ENCODE data around the gene SH3GL1.
"Not testable (repeated sequence)": the region's sequence is repeated elsewhere in the genome, so short reads cannot be mapped to it uniquely, and the experiment has no call there.

SH3GL1 gene

DNA sequence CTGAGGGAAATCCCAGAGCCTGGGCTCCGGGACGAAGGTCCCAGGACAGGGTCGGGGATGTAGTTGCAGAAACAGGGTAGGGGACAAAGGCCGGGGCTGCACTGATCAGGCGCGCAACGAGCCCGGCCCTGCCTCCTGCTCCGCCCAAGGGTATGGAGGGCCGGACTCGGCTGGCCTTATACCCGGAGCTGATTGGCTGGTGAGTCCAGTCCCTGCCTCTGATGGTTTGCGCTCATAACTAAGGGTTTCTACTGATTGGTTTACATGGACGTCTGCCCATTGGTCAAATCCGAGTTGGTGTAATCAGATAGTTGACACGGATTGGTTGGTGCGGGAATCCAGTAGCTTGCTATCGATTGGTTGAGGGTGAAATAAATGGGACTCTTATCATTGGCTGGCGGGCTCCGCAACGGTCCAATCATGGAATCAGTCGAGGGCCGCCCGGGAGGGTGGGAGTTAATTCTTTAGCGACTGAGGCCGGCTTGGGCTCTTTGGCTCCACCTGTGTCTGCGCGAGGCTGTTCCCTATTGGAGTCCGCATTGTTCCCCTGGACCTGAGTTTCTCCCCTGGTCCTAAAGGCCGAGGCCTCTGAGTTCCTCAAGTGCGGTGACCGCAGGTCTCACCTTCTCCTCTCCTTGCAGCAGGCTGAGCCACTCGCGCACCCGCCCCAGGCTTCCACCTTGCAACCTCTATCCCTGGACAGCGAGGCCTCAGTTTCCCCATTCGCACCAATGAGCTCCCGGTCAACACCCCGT is 57.6 kb downstream of the SH3GL1 start:
- DNase-seq (ENCODE audit: low read depth): peak; percentile 100

DNA sequence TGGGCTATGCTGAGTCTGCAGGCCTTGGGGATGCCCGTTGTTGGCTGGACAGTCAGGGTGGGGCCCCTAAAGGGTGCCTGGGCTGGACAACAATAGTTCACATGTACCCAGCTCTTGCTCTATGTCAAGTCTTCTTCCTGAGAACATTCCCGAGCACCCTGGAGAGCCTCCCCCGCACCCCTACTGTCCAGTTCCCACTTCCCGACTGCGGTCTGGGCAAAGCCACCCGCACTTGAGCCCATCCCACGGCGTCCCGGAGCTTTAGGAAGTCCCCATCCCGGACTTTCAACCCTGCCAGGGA is 58.1 kb downstream of the SH3GL1 start:
- DNase-seq (ENCODE audit: low read depth): no peak

DNA sequence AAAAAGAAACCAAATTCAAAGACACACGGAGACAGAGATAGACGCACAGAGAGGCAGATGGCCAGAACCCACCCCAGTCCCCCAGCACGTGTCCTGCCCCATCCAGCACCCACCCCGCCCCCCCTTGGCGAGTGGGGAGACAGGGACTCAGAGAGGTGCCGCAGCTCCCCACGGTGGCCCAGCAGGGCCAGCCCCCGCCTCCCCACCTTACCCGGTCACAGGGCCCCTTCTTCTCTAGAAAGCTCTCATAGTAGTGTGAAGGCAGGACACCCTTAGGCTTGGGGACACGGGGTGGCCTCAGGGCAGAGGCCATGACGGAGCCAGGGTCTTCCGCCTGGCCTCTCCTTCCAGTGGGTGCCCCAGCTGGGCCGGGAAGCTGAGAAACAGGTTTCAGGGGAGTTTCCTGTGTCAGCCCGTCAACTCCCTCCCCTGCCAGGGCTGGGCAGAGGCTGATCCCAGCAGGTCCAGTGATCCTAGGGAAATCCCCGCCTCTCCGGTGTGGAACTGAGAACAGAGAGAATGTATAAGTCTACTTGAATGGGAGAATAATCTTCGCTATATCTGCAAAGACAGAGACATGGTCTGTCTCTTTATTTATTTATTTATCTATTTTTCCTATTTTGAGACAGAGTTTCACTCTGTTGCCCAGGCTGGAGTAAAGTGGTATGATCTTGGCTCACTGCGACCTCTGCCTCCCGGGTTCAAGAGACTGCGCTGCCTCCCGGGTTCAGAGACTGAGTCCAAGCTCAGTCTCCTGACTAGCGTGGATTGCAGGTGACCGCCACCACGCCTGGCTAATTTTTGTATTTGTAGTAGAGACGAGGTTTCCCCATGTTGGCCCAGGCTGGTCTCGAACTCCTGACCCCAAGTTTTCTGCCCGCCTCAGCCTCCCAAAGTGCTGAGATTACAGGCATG is 61.6 kb downstream of the SH3GL1 start, which contains the start of gene STAP2:
TSS of gene STAP2 (minus strand) at position 387 of the 915 bp plus-strand sequence. CDS start at position 313, 74 bp downstream.
- no peak for DNase-seq (ENCODE audit: low read depth)

DNA sequence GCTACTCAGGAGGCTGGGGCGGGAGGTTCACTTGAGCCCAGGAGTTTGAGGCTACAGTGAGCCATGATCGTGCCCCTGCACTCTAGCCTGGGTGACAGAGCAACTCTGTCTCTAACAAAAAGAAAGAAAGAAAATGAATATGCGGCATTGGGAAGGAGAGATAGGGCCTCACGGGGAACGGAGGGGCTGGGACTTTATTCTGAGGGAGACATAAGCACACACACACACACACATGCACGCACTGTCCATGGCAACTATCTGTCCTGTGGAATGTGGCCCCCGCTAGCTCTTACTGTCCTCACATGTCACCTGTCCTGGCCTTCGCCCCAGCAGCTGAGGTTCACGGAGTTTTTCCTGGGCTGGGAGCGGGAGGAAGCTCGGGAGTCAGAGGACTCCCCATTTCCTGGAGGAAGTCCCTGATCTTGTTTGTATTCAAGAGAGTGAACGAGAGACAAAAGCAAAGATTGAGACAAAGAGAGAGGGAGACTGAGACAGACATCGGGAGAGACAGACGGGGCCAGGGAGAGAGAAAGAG is 62.4 kb downstream of the SH3GL1 start:
- no peak for DNase-seq (ENCODE audit: low read depth)

DNA sequence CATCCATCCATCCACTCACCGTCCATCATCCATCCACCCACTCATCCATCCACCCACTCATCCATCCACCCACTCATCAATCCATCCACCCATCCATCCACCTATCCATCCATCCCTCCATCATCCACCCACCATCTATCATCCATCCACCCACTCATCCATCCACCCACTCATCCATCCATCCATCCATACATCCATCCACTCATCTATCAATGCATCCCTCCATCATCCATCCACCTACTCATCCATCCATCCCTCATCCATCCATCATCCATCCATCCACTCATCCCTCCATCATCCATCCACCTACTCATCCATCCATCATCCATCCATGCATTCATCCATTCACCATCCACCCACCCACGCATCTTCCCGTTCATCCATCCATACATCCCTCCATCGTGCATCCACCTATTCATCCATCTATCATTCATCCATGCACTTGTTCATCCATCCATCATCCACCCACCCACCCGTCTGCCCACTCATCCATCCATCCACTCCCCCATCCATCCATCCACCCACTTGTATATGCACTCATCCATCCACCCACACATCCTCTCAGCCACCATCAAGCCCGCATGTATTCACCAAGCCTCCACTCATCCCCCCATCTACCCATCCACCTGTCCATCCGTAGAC is 65.3 kb downstream of the SH3GL1 start:
- no peak for DNase-seq (ENCODE audit: low read depth)

DNA sequence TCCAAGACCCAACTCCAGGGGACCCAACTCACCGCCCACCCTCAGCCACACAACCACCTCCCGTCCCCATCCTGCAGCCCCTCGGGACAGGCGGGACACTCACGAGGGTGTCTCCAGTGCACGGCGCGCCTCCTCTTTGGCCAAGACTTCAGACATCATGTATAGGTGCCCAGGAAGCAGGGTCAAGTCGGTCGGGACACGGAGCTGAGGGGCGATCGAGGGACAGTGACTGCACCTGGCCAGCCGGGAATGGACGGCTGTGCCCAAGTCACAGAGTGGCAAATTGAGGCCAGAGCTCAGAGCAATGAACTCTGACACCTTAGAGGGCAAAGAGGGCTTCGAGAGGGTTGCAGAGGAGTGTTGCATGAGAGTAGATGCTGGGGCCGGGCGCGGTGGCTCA is 70.5 kb downstream of the SH3GL1 start:
- DNase-seq (ENCODE audit: low read depth): no peak

DNA sequence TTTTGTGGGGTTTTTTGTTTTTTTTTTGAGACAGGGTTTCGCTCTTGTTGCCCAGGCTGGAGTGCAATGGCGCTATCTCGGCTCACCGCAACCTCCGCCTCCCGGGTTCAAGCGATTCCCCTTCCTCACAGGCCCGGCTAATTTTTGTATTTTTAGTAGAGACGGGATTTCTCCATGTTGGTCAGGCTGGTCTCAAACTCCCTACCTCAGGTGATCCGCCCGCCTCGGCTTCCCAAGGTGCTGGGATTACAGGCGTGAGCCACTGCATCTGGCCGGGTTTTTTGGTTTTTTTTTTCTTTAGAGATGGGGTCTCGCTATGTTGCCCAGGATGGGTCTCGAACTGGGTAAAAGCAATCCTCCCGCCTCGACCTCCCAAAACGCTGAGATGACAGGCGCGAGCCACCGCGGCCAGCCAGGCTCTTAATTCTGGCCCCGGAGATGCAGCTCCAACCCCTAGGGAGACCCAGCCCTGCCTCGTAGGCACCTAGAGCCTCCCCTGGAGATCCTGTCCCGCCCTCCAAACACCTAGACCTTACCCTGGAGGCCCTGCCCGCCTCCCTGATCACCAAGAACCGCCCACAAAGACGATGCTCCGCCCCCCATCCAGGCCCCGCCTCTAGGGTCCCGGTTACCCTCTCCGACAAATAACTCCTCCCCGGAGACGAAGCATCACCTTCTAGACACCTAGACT is 71.2 kb downstream of the SH3GL1 start:
- DNase-seq (ENCODE audit: low read depth): not testable (repeated sequence)

DNA sequence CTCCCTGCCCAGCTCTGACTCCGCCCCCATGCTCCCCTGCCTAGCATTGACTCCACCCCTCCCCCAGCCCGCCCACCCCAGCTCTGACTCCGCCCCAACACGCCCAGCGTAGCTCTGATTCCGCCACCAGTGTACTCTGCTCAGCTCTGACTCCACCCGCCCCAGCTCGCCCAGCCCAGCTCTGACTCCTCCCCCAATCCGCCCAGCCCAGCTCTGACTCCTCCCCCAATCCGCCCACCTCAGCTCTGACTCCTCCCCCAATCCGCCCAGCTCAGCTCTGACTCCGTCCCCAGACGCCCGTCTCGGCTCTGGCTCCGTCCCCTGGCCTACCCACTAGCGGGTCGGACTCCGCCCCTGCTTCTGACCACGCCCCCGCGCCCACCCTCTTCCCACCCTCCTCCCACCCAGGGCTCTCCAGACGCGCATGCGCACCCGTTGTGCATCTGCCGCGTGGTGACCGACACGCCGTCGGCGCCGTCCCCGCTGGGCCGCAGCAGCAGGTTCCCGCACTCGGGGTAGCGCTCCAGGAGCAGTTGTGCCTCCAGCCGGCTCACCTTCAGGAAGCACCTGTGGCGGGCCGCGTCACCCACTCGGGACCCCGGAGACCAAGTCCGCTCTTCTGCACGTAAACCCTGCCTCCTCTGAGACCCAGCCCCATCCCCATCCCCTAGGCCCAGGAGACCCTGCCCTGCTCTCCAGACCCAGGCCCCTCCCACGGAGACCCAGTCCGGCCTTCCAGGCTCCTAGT is 71.9 kb downstream of the SH3GL1 start:
- peak; percentile 94 for DNase-seq (ENCODE audit: low read depth)

DNA sequence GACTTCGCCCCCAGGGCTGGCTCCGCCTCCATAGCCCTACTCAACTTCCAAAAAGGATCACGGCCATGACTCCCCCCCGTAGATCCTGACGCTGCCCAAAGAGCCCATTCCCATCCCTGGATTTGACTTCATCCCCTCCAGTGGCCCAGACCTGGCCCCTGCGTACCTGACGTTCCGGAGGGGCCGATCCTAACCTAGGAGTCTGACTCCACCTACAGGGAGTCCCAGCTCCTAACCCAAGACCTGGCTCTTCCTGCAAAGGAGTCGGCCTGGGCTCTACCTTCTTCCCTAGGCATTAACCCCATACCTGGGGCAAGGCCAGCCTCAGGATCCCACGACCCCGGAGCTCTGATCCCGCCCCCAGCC is 72.5 kb downstream of the SH3GL1 start:
- no peak for DNase-seq (ENCODE audit: low read depth)

DNA sequence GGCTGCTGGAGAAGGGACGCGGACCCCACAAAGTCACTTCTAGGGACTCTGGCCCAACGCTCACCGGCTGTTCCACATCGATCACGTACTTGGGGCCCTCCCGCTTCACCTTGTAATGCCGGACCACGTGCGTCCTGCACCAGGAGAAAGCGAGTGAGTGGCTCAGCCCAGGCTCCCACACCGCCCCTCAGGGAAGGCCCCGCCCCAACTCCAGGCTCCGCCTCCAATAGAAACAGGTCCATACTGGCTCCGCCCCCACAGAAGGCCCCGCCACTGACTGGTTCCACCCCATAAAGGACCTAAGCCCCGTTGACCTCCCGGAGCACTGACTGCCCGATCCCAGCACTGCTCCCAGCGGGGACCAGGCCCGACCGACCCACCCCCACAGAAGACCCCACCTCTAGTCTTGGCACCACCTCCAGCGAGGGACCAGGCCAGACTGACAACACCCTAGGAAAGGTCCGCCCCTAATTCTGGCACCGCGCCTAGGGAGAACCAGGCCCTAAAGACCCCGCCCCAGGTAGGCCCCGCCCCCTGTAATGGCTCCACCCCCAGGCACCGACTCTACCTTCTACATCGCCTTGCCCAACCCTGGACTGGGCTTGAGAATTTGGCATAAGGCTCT is 73.0 kb downstream of the SH3GL1 start:
- no peak for DNase-seq (ENCODE audit: low read depth)

DNA sequence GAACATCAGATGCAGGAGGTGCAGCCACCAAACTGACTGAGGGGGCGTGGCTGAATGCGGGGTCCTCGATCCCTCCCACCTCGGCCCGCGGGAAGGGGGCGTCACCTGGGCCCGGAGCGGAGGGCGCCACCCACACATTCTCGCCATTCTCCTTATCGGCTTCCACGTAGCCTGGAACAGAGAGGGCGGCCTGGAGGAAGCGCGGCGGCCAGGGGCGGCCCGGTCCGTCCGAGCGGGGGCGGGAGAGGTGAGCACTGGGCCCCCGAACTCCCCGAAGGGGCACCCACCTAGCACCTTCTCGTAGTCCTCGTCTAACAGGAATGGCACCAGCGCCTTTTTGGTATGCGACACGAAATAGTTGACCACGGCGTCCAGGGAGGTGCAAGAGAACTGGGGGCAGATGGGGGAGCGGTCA is 73.5 kb downstream of the SH3GL1 start:
- DNase-seq (ENCODE audit: low read depth): no peak

DNA sequence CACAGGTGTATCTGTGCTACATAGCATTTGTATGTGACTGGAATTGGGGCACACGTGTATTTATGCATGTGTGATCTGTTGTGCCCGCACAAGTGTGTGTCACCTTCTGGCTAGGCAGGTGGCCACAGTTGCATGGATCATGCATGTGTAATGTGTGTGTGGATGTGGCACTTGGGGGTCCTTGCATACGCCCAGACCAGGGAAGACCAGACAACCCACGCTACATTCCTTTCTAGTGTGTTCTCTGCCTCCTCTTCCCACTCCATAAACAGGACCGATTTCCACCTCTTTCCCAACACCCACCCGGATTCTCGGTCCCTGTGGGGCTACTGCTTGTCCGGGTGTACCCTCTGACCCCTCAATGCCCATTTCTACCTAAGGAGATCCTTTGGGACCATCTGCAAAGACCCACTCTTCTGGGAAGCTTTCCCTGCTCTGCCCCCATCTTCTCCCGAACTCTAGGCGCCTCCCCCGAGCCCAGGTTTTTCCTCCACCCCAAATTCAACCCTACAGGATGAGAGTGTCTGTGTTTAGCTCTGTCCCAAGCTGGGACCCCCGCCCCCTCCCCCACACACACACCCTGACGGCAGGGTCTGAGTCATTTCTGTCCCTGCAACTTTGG is 74.0 kb downstream of the SH3GL1 start:
- no peak for DNase-seq (ENCODE audit: low read depth)

DNA sequence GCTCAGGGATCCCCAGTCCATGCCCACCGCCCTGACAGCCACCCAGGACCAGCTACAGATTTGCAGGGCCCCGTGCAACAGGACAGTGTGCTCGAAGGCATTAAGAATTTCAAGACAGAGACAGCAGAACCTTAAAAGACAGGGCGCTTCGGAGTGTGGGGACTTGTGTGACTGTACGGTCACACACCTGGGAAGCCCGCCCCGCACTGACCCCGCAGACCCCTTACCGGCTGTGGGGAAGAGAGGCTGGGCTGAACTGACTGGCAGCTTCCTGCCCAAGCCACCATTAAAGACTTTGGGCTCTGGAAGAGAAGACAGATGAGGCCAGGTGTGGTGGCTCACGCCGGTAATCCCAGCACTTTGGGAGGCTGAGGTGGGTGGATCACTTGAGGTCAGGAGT is 76.1 kb downstream of the SH3GL1 start:
- DNase-seq (ENCODE audit: low read depth): no peak

DNA sequence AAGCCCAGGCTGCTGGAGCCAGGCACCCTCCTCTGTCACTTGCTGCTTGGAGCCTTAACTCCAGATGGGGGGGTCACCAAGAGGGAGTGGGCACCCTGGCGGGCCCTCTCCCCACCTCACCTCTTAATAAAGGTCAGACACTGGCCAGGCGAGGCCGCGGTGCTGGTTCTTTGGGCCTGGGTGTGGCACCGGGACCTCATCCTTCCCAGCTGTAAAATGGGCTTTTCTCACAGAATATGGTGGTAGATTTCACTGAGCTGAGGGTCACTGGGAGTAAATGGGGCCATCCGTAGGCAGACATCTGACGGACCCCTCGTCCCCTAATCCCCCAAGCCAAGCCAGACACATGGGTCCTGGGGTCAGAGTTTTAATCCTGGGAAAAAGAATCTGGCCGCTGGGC is 76.7 kb downstream of the SH3GL1 start:
- DNase-seq (ENCODE audit: low read depth): no peak

DNA sequence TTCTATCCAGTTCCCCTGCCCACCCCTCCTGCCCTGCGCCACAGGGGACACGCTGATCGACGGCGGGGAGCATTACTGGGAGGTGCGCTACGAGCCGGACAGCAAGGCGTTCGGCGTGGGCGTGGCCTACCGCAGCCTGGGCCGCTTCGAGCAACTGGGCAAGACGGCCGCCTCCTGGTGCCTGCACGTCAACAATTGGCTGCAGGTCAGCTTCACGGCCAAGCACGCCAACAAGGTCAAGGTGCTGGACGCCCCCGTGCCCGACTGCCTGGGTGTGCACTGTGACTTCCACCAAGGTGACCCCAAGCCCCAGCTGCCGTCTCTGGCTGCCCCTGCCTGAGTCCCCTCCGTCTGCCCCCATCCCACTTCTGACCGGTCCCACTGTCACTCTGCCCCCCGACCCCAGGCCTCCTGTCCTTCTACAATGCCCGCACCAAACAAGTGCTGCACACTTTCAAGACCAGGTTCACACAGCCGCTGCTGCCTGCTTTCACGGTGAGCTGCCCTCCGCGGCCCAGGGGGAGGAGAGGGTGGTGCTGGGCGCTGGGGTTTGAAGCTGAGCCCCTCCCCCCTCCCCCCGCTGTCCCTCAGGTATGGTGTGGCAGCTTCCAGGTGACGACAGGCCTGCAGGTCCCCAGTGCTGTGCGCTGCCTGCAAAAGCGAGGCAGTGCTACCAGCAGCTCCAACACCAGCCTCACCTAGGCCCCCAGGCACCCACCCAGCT is 77.2 kb downstream of the SH3GL1 start:
- no peak for DNase-seq (ENCODE audit: low read depth)

DNA sequence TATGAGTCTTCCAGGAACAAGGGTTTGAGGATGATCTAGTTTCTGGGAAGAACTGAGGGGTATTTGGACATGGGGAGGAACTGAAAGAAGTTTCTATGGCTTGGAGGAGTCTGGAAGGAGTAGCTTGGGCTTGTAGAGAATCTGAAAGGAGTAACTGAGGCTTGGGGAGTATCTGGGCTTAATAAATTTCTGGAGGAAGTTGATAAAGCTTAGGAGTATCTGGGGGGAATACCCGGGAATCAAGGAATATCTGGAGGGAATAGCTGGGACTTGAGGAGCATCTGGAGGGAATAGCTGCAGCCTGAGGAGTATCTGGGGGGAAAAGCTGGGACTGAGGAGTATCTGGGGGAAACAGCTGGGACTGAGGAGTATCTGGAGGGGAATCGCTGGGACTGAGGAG is 79.9 kb downstream of the SH3GL1 start:
- DNase-seq (ENCODE audit: low read depth): no peak

DNA sequence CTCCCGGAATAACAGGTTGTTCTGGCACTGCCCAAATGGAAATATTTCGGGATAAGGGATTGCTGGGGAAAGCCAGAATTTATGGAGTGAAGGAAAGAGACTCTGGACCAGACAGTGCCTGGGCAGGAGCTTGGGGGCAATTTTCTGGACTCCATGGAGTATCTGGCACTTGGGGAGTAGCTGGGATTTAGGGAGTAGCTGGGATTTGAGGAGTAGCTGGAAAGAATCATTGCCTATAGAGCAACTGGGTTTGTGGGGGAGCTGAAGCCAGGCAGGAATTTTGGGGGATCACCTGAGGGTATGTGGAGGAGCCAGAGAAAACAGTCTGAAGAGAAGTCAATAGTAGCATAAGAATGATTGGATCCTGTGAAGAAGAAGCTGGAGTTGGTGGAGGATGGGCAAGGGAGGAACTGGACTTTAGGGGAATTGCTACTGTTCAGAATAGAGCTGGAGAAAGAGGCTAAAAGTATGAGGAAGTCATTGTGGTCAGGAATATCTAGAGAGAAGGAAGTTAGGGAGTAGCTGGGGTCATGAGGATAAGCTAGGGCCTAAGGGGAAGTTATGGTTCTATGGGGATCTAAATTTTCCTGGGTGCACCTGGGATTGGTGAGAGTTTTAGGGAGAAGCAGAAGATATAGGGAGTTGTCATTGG is 81.2 kb downstream of the SH3GL1 start:
- DNase-seq (ENCODE audit: low read depth): no peak

DNA sequence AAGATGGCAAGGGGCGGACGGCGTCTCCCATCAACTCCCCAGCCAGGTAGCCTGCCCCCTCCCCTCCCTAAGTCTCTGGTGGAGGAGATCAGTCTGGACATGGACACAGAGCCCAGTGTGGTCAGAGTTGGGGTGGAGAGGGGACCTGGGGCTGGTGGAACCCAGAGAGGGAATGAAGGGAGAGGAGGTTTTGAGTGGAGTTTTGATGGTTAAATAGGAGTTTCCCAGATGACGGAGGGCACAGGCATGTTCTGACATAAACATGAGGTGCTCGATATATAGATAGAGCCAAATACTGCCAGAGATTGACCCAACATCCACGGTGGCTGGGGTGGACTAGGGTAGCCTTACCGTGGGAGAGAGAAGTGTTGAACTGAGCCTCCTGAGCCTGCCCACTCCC is 81.9 kb downstream of the SH3GL1 start:
- no peak for DNase-seq (ENCODE audit: low read depth)

DNA sequence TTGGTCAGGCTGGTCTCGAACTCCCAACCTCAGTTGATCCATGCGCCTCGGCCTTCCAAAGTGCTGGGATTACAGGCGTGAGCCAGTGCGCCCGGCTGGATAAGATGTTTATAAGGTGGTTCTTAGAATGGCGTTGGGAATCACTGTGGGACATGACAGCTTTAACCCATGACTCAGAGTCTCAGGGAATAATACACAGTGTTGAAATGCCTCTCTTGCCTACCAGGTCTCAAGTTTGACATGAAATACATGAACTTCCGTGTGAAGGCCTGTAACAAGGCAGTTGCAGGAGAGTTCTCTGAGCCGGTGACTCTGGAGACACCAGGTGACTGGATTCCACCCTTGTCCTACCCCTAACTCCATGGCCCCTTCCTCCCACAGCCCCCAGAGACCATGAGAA is 83.4 kb downstream of the SH3GL1 start:
- DNase-seq (ENCODE audit: low read depth): no peak

All from fibroblast of the conjunctiva (primary cell).